ENCODE measurements around the gene LPXN. TPM values are rescaled to one million over a fixed set of nuclear protein-coding genes. Genes with fewer than 3 reads are reported as not detected.

The LPXN gene
- 10 to 100 TPM in 1 of 2 donors, 1 to 10 TPM in 1; 9.3 to 13.3 TPM for total RNA-seq
- long read RNA-seq, partial matches to known transcripts, result 1 of 6 reads
- long read RNA-seq, other reads (novel, unspliced or antisense), result 3 of 6 reads

DNA sequence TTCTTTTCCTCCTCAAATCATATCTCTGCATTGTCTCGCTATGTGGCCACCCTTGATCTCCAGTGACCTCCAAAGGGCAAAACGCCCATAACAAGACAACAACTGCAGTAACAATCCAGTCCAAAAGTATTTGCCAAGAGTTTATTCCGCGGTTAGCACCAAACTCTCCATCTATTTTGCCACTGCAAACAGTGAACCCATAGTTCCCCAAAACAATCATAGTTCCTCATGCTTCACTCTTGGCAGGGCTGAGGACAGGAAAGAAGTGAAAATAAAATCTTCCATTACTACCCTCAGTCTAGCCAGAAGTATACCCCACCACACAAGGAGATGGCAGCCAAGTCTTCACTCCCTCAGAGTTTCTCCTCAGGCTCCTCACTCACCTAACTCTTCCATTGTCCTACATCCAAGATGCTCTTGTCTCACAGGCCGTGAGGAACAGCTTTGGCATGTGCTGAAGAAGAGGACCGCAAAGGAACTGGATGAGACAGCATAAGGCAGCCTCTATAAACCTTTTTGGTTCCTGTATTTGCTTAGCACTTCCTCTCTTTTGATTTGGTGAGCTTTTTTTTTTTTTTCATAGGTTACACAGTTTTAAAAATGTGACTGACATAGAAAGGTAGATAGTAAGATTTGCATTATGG, at the start of gene LPXN:
TSS of gene LPXN (minus strand) at position 480 of the 644 bp plus-strand sequence. CDS start at position 396, 84 bp downstream.
- ATAC-seq (no peak), DNase-seq (peak in 1 of 2 donors; percentile 27)
- intact Hi-C loops (cut with DNase I, micrococcal nuclease), result no loop called here

DNA sequence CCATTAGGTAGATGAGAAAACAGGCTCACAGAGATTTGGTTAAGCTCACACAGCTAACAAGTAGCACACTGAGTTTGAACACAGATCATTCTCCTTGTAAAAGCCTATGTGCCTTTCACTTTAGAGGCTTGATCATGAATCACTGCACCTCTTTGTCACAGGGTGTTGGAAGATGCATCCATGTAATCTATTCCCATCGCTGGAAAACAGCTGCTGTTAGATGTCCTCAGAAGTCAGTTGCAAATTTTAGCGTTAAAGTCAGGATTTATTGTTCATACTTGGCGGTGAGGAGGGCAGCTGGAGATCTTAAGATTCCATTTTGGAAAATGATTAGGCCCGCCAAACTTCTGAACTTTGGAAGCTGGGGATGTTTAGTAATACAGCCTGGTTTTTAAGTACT, 49.4 kb upstream of the LPXN start:
- no peak for ATAC-seq
- intact Hi-C loops (cut with DNase I, micrococcal nuclease), result no loop called here
- DNase-seq, result no peak

DNA sequence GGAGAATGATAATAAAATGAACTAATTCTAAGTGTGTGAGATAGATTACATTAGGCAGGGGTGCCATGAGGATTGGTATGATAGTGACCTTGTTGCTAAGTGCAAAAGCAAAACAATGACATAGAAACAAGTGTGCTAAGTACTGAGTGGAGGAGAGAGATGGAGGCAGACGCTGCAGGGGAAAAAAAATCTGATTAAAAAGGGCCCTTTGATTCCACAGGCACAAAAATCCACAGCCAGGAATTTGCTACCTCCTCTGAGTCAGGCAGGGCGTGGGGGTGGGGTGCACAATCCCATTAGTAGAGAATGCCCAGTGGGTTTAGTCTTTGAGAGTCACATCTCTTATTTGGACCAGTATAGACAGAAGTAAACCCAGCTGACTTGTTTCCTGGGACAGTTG, 46.7 kb upstream of the LPXN start, which contains the start of gene CNTF:
TSS of gene CNTF (plus strand) at position 322 of the 400 bp plus-strand sequence. CDS start 88 bp downstream, outside the sequence.
- intact Hi-C loops (cut with DNase I, micrococcal nuclease), result no loop called here
- ATAC-seq, result no peak

DNA sequence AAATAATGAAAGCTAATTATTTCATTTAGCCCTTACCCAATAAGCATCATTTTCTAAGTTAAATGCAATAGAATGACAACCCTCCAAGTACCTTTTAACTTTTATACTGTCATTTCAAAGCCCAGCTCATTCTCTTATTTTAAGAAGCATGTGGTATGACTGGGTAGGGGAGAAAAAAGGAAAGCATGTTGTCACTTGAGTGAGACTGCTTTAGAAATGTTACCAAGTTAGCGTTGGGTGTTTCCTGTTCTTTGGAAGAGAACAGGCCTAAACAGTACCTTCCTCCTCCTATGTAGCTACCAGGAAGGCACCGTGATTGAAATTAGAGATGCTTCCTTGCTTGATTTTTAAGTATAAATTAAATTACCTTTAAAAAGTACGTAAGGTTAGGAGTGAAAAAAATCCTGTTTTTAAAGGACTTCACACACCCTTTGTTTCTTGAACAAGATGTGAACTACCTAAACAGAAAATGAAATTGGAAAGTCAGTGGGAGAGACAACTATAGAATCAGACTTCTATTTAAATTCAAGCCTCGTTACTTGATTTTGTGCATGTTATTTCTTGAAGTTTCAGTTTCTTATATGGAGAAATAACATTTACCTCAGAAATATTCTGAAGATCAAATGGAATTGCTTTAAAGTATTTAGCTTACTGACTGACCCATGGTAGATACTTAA, 46.1 kb upstream of the LPXN start:
- DNase-seq, result no peak
- no peak for ATAC-seq
- intact Hi-C loops (cut with DNase I, micrococcal nuclease), result no loop called here

More for the DNA sequence above, 46.7 kb upstream of the LPXN start, which contains the start of gene CNTF:
- DNase-seq, result no peak

DNA sequence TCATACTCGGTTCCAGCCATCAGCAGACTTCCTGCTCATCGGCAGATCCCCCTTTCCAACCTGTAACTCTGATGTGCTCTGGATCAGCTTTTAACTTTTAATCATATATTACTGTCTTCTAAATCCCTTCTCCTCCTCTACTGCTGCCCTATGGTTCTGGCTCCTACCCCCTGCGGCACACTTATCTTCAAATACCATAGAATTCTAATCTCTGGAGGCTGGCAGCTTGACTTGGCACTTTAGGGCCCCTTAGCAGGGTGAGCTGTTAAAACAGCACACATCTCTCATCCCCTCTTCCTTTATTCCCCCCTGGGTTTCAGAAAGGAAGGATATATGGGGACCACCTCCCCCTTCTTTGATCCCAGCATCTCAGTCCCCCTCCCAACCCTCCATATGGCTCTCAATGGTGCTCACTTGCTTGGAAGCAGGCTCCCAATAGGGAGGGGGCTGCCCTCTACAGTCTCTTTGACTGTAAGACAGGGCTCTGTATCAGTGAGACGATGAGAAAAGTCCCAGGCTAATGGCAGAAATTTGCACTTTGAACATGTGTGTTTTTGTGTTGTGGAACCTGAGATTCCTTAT, 42.4 kb upstream of the LPXN start:
- DNase-seq, result no peak
- ATAC-seq, result peak; percentile 87
- intact Hi-C loops (cut with DNase I, micrococcal nuclease), result no loop called here

DNA sequence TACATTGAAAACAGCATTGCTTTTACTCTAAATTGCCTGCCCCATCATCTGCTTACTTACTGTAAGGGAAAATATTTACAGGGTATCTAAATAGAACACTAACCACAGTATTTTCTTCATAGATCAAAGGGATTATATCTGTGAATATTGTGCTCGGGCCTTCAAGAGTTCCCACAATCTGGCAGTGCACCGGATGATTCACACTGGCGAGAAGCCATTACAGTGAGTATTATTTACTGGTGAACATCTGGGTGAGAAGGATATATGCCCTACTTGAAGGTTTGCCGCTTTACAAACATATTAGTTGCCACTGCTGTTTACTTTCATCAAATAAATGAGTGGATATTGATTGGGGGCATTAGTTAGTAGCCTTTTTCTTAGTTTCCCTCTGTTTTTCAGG, 40.9 kb upstream of the LPXN start:
- ATAC-seq (no peak), DNase-seq (no peak)
- intact Hi-C loops (cut with DNase I, micrococcal nuclease), result no loop called here

GRCh38 chr11:58615559-58615958, 39.9 kb upstream of the LPXN start:
- no peak for ATAC-seq
- intact Hi-C loops (cut with DNase I, micrococcal nuclease), result no loop called here
- DNase-seq, result no peak

DNA sequence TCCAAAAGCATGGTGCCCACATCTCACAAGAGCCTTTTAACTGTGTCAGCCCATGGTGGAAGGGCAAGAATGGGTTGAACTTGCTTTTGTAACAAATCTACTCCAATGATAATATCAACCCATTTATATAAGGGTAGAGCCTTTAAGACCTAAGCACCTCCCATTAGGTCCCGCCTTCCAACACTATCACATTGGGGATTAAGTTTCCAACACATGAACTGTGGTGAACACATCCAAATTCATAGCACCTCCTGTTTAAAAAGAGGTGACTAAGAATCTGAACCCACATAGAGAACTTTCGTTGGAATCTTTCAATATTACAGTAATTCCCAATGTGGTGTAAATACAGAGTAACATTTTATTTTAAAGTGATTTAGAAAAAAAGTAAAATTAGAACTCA, 37.6 kb upstream of the LPXN start:
- DNase-seq (no peak), ATAC-seq (no peak)
- intact Hi-C loops (cut with DNase I, micrococcal nuclease), result no loop called here

DNA sequence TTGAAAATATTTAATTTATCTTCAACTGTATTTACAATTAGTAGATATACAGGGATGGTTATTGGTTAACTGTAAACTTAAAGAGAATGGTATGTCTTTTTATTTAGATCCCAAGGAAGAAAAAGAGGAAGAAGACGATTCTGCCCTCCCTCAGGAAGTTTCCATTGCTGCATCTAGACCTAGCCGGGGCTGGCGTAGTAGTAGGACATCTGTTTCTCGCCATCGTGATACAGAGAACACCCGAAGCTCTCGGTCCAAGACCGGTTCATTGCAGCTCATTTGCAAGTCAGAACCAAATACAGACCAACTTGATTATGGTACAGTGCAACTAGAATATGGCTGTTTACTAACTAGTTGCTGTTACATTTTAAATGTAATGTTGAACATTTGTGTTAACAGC, 34.1 kb upstream of the LPXN start:
- no peak for ATAC-seq
- no peak for DNase-seq
- intact Hi-C loops (cut with DNase I, micrococcal nuclease), result no loop called here

DNA sequence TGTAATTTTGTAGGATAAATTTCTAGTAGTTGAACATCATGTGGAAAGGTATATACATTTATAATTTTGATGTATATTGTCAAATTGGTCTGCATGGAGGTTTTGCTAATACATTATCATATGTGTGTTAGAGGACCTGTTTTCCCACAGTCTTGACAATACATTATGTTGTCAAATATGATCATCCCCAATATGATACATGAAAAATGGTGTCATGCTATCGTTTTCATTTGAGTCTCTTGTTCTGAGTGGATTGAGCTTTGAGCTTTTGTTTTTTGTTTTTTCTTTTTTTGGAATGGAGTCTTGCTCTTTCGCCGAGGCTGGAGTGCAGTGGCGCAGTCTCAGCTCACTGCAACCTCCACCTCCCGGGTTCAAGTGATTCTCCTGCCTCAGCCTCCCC, 32.7 kb upstream of the LPXN start:
- no peak for ATAC-seq
- intact Hi-C loops (cut with DNase I, micrococcal nuclease), result no loop called here
- no peak for DNase-seq

DNA sequence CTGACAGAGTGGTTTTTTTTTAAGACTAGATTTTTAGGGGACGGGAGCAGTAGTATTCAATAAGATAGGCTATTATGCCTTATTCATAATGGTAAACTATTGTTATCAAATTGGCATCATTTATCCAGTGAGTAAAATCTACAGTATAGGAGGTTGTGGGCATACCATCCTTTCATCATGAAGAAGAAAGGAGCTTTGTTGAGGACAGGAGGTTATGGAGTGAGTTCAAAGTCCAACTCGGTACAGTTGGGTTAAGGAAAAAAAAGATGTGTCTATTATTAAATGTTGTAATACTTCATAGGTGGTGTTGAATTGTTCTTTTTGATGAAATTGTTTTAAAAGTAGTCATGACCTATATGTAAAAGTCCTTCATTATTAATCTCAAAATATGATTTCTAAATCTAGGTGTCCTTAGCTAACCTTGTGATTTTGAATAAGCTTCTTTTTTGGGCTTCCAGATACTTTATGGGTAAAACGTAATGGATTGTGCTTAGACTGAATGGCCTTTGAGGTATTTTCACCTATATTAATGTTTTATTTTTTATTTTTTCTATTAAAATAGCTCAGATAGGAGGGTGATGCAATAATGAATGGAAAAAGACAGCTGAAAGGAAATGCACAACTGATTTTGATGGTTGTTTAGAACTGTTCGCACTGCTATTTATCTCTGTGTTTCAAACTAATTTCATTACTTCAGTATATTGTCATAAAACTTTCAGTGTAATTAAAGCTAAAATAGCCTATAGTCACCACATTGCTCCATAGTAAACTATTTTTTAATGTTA, 31.5 kb upstream of the LPXN start:
- ATAC-seq (peak; percentile 52), DNase-seq (no peak)
- intact Hi-C loops (cut with DNase I, micrococcal nuclease), result no loop called here

DNA sequence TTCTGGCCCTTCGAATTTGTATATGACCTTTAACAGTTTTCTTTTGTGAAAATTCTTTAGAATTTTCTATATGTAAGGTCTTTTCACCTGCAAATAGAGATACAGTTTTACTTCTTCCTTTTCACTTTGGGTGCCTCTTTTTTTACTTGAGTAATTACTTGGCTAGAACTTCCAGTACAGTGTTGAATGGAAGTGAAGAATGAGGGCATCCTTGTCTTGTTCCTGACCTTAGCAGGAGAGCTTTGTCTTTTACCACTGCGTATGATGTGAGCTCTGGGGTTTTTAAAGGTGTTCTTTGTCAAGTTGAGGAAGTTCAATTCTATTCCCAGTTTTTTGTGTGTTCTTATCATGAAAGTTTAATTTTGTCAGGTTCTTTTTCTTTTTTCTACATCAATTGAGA, 24.9 kb upstream of the LPXN start:
- intact Hi-C loops (cut with DNase I, micrococcal nuclease), result no loop called here
- DNase-seq, result no peak
- no peak for ATAC-seq

DNA sequence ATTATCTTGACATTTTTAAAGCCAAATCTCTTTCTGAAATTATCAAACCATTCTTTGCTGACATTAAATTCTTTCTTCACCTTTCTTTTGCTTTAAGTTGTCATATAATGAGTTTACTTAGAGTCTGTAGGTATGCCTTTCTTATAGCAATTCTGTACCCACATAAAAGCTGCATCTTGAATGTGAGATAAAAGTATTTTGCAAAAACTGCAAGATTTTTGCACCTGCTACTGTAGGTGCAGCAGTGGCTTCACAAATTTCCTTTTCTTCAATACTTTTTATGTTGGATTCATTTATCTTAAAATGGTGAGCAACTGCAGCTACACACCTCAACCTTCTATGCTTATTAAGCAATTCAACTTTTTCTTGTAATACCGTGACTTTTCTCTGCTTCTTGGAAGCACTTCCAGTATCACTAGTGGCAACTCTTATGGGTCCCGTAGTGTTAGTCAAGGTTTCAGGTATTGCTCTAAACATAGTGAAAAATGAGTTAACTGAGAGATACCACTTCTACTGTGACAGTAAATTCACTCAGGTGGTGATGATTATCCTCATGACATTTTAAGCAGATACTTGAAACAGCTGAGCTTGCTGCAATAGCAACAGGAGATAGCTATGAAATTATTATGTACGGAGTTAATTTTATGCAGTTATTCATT, 22.0 kb upstream of the LPXN start:
- no peak for DNase-seq
- intact Hi-C loops (cut with DNase I, micrococcal nuclease), result no loop called here
- no peak for ATAC-seq

DNA sequence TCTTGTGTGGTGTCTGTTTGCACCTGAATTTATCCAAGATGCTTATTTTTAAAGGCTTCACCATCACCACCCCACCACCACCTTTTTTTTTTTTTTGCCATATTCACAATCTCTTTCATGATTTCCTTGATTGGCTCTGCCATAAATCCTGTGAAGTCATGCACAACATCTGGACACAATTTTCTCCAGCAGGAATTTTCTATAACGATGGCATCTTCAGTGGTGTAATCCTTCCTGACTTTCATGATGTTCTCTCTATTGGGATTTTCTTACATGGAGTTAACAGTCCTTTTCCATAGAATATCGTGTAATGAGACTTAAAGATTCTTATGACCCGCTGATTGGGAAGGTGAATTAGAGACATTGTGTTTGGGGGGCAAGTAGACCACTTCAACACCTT, 21.0 kb upstream of the LPXN start:
- intact Hi-C loops (cut with DNase I, micrococcal nuclease), result no loop called here
- ATAC-seq (no peak), DNase-seq (no peak)

GRCh38 chr11:58594826-58595225, 19.2 kb upstream of the LPXN start:
- intact Hi-C loops (cut with DNase I, micrococcal nuclease), result no loop called here
- DNase-seq, result peak; percentile 58 to 65
- ATAC-seq, result peak; percentile 76

GRCh38 chr11:58592760-58593472, 17.3 kb upstream of the LPXN start:
- ATAC-seq (peak; percentile 76), DNase-seq (peak; percentile 61 to 81)
- intact Hi-C loops (cut with DNase I, micrococcal nuclease), result no loop called here

DNA sequence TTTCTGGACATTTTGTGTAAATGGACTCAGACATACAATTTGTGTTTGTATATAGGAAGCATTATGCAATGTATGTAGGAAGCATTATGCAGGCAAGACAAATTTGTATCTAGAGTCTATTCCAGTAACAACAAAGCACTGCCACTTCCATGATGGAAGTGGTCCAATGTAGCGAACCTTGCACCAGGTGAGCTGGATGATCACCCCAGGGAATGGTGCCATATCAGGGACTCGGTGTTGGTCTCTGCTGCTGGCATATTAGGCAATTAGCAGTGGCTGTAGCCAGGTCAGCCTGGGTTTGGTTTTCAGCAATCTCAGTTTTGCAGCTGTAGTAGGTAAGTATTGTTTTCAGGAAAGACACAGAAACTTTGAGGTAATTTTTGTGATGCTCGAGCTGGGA, 16.0 kb upstream of the LPXN start:
- intact Hi-C loops (cut with DNase I, micrococcal nuclease), result no loop called here
- DNase-seq (no peak), ATAC-seq (no peak)

DNA sequence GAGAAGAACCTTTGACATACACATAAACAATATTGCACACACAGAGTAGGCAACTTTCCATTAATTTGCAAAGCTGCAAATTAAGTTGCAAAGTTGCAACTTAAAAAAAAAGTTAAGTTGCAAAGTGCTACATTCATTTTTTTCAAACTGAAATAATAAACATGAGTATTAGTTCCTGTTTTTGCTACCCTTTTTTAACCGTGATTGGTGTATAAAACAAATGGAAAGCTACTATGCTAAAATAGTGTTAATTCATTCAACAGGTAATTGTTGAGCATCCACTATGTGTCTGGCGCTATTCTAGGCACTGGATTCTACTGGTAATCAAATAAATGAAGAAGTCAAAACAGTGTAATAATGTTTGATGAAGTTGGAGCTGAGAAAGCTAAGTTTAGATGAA, 11.3 kb upstream of the LPXN start:
- DNase-seq (no peak), ATAC-seq (no peak)
- intact Hi-C loops (cut with DNase I, micrococcal nuclease), result no loop called here
